Smooth muscle cell (in vitro differentiated cells): ENCODE measurements around the gene GEN1. TPM values are rescaled to one million over a fixed set of nuclear protein-coding genes. Genes with fewer than 3 reads are reported as not detected.

Experiments used
- DNase-seq: peaks from one replicate; lab custom pipeline; 2025; ENCODE audit not compliant: unreplicated experiment; lab: John Stamatoyannopoulos, UW
- H2AFZ ChIP-seq: fragments of 200-600 bp; sonication (generic); 2 replicates; pipeline ENCODE4 v1.6.0; 2016; ENCODE audit warnings: antibody characterized with exemption, low read depth, mild to moderate bottlenecking
- H3F3A ChIP-seq: fragments of 200-600 bp; sonication (generic); 2 replicates; pipeline ENCODE4 v1.6.0; 2017; ENCODE audit warnings: antibody characterized with exemption, low read depth
- H3K27ac ChIP-seq: fragments of 200-600 bp; sonication (generic); 2 replicates; pipeline ENCODE4 v1.5.1; 2016; ENCODE audit warnings: low read depth, mild to moderate bottlenecking
- H3K27me3 ChIP-seq: fragments of 200-600 bp; sonication (generic); 2 replicates; pipeline ENCODE4 v1.6.1; 2016; ENCODE audit warnings: low read depth, mild to moderate bottlenecking
- H3K36me3 ChIP-seq: fragments of 200-600 bp; sonication (generic); 2 replicates; pipeline ENCODE4 v1.5.1; 2016; ENCODE audit warnings: low read depth
- H3K4me1 ChIP-seq: fragments of 200-600 bp; sonication (generic); 2 replicates; pipeline ENCODE4 v1.5.1; 2016; ENCODE audit warnings: low read depth
- H3K4me2 ChIP-seq: fragments of 200-600 bp; sonication (generic); 2 replicates; pipeline ENCODE4 v1.6.0; 2016; ENCODE audit warnings: mild to moderate bottlenecking
- H3K4me3 ChIP-seq: fragments of 200-600 bp; sonication (generic); 2 replicates; pipeline ENCODE4 v1.5.1; 2016; ENCODE audit warnings: mild to moderate bottlenecking
- H3K79me2 ChIP-seq: fragments of 200-600 bp; sonication (generic); 2 replicates; pipeline ENCODE4 v1.6.0; 2016; ENCODE audit warnings: low read depth, mild to moderate bottlenecking
- H3K9ac ChIP-seq: fragments of 200-600 bp; sonication (generic); 2 replicates; pipeline ENCODE4 v1.6.0; 2016; ENCODE audit warnings: low read depth
- H3K9me3 ChIP-seq: fragments of 200-600 bp; sonication (generic); replicated peaks from 2 replicates; pipeline ENCODE4 v1.5.1; 2016; ENCODE audit warnings: low read depth
- H4K20me1 ChIP-seq: fragments of 200-600 bp; sonication (generic); 2 replicates; pipeline ENCODE4 v1.6.0; 2016; ENCODE audit warnings: low read depth
- WGBS: methylation state at CpG from one replicate; pipeline ENCODE4 v1.1.7; 2016; ENCODE audit warnings: low lambda C conversion rate; 5-methylcytosine and 5-hydroxymethylcytosine counted together
- polyA plus RNA-seq: library from polyadenylated mRNA; unstranded; fragments of >200 nt; fragmentation: Nextera tagmentation; extraction: Ambion mirVana; gene quantifications from 2 replicates; pipeline ENCODE4 v1.2.1, GENCODE V29; 2016
- total RNA-seq: library from RNA; depleted of rRNA; stranded (reverse); fragments of >200 nt; gene quantifications from 2 replicates; pipeline ENCODE4 v1.2.3, GENCODE V29; 2014
- TF ChIP-seq, protein P1 (sequence below): fragments of 200-600 bp; sonication (generic); IDR thresholded peaks from 2 replicates; pipeline ENCODE4 v1.5.1; 2017; ENCODE audit warnings: borderline replicate concordance, mild to moderate bottlenecking, antibody characterized with exemption; ENCODE audit not compliant: insufficient read depth, poor library complexity, severe bottlenecking

The GEN1 gene
- total and polyA plus RNA-seq, 2 experiments from 2014 or later: 1.1 to 6.7 TPM

DNA sequence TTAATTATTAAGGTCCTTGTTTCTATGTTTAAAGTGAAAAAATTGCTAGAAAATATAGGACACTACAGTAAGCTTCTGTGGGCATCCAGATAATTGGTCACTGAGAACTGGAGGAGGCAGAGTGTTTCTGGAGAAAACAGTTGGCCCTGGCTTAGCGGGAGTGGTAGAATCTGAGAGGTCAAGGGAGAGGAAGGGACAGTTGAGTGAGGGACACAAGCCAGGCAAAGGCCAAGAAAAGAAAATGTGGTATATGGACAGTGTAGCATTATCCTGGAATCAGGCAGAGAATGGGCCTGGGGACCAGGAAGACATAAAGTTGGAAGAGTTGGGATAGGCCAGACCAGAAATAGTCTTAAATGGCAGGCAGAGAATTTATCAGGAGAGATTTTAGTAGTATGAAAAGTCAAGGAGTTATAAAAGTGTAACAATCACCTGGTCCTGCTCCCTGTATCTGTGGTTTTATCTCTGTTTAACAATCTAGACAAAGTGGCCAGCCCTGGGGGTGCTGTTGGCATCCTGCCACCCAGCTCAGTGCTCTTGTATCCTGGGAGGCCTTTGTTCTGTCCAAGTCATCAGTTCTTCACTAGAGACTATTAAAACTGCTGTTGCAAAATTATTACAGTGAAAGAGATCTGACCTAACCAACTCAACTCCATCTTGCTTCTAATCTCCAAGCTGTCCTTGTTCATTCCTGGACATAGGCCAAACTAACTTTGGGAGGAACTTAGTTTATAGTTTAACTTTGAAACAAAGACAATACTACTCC is 46.9 kb downstream of the GEN1 start:
- WGBS: 96% methylated on average over 1 of the region's 1 CpG
- no peaks in the 10 kb centered on the region for H3K79me2 ChIP-seq
- peaks cover 6% of the 10 kb centered on the region for H3K4me1 ChIP-seq
- H3K9me3 ChIP-seq: no peaks in the 10 kb centered on the region
- H4K20me1 ChIP-seq: no peaks in the 10 kb centered on the region
- DNase-seq: no peak
- peak overlapping the region; percentile 28 for H3K9ac ChIP-seq
- H2AFZ ChIP-seq: no peak overlapping the region
- H3F3A ChIP-seq: no peaks in the 10 kb centered on the region
- H3K27me3 ChIP-seq: no peaks in the 10 kb centered on the region
- H3K4me3 ChIP-seq: no peak overlapping the region
- H3K27ac ChIP-seq: no peak overlapping the region
- H3K4me2 ChIP-seq: no peak overlapping the region
- TF ChIP-seq, protein P1, sequence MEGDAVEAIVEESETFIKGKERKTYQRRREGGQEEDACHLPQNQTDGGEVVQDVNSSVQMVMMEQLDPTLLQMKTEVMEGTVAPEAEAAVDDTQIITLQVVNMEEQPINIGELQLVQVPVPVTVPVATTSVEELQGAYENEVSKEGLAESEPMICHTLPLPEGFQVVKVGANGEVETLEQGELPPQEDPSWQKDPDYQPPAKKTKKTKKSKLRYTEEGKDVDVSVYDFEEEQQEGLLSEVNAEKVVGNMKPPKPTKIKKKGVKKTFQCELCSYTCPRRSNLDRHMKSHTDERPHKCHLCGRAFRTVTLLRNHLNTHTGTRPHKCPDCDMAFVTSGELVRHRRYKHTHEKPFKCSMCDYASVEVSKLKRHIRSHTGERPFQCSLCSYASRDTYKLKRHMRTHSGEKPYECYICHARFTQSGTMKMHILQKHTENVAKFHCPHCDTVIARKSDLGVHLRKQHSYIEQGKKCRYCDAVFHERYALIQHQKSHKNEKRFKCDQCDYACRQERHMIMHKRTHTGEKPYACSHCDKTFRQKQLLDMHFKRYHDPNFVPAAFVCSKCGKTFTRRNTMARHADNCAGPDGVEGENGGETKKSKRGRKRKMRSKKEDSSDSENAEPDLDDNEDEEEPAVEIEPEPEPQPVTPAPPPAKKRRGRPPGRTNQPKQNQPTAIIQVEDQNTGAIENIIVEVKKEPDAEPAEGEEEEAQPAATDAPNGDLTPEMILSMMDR: no peak
- H3K36me3 ChIP-seq: no peaks in the 10 kb centered on the region

- DNase-seq: no peak
- H3K9ac ChIP-seq: no peak overlapping the region
- no peak overlapping the region for H2AFZ ChIP-seq
- no peaks in the 10 kb centered on the region for H3K27me3 ChIP-seq
- H3K4me2 ChIP-seq: no peak overlapping the region
- no peaks in the 10 kb centered on the region for H3K36me3 ChIP-seq
- no peaks in the 10 kb centered on the region for H4K20me1 ChIP-seq
- H3F3A ChIP-seq: no peaks in the 10 kb centered on the region
- H3K9me3 ChIP-seq: no peaks in the 10 kb centered on the region
- no peaks in the 10 kb centered on the region for H3K79me2 ChIP-seq
- peaks cover 6% of the 10 kb centered on the region for H3K4me1 ChIP-seq
- TF ChIP-seq, protein P1: no peak
- H3K4me3 ChIP-seq: no peak overlapping the region
- no peak overlapping the region for H3K27ac ChIP-seq
- 81% methylated on average over 3 of the region's 3 CpGs for WGBS
Measured at GRCh38 chr2:17803497-17803896, 49.6 kb downstream of the GEN1 start.

DNA sequence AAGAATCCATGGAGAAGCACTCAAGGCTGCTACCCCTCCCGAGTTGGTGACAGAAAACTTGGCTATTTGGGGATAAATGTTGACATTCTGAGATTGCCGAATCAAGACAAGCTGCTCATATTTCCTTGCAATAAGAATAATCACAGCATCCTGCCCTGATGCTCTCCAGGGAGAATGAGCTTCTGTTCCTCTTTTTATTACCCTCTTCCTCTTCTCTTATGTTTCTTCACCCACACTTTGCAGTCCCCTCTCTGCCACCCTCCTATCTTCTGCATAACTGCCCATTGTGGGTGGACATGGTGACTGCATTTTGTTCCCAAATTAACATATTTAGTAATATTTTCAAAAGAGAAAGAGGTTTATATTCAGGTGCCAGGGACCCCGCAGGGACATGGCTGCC is 50.4 kb downstream of the GEN1 start:
- Histone ChIP-seq H3K79me2 (no peaks in the 10 kb centered on the region), H4K20me1 (no peaks in the 10 kb centered on the region), H3K27me3 (no peaks in the 10 kb centered on the region), H3K4me1 (peaks cover 6% of the 10 kb centered on the region), H3K27ac (no peak overlapping the region), H3K4me3 (no peak overlapping the region), H3K9me3 (no peaks in the 10 kb centered on the region), H3K4me2 (no peak overlapping the region), H2AFZ (no peak overlapping the region), H3K36me3 (no peaks in the 10 kb centered on the region), H3K9ac (no peak overlapping the region), H3F3A (no peaks in the 10 kb centered on the region)
- 93% methylated on average over 3 of the region's 3 CpGs for WGBS
- DNase-seq: no peak
- TF ChIP-seq, protein P1: no peak

- Histone ChIP-seq H3K36me3 (no peaks in the 10 kb centered on the region), H4K20me1 (no peaks in the 10 kb centered on the region), H3K9me3 (no peaks in the 10 kb centered on the region), H3K79me2 (no peaks in the 10 kb centered on the region), H3K27me3 (no peaks in the 10 kb centered on the region), H3K4me1 (no peaks in the 10 kb centered on the region), H3K4me2 (no peak overlapping the region), H2AFZ (no peak overlapping the region), H3F3A (no peaks in the 10 kb centered on the region), H3K4me3 (no peak overlapping the region), H3K27ac (no peak overlapping the region), H3K9ac (no peak overlapping the region)
- DNase-seq: no peak
- 85% methylated on average over 2 of the region's 2 CpGs for WGBS
- TF ChIP-seq, protein P1: no peak
Measured at GRCh38 chr2:17805166-17805565, 51.2 kb downstream of the GEN1 start.
